HG03521 (cell line): ENCODE results near the gene TUT1.
"Not testable (repeated sequence)": the region's sequence is repeated elsewhere in the genome, so short reads cannot be mapped to it uniquely, and the experiment has no call there.

Source experiments
- ATAC-seq: cut with Tn5 transposase; IDR thresholded peaks from one replicate; pipeline ENCODE4 v1.9.1; 2021; ENCODE audit warnings: mild to moderate bottlenecking, moderate library complexity; ENCODE audit not compliant: unreplicated experiment

The TUT1 gene

DNA sequence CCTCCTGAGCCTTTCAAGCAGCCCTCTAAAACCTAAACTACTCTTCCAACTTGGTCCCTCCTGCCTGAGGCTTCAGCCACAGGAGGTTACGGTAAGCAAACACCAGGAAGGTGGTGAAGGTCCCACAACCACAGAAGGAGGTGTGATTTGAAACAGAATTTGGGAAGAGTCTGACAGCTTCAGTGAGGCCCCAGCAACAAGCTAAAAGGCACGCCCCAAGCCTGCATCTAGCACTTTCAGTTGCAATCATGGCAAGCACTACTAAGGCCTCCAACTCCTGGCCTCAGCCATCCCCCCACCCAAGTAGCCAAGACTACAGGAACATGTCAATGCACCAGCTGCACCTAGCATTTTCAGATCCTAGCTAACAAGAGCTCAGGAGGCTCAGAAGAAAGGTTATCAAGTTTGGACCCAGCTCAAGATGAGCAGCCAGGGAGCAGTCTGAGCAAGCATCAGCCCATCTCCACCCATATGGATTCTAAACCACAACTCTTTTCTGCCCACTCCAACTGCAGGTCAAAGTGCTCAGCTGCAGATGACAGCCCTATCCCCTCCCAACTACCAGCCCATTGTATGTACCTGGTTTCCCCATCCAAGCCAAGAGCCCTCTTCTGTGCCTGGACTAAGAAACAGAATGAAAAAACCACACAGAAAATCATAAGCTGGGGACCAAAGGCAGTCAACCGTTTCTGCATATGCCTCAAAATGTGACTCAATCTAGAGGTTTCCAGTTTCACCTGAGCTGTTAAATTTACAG is 34.3 kb downstream of the TUT1 start:
- no peak for ATAC-seq

DNA sequence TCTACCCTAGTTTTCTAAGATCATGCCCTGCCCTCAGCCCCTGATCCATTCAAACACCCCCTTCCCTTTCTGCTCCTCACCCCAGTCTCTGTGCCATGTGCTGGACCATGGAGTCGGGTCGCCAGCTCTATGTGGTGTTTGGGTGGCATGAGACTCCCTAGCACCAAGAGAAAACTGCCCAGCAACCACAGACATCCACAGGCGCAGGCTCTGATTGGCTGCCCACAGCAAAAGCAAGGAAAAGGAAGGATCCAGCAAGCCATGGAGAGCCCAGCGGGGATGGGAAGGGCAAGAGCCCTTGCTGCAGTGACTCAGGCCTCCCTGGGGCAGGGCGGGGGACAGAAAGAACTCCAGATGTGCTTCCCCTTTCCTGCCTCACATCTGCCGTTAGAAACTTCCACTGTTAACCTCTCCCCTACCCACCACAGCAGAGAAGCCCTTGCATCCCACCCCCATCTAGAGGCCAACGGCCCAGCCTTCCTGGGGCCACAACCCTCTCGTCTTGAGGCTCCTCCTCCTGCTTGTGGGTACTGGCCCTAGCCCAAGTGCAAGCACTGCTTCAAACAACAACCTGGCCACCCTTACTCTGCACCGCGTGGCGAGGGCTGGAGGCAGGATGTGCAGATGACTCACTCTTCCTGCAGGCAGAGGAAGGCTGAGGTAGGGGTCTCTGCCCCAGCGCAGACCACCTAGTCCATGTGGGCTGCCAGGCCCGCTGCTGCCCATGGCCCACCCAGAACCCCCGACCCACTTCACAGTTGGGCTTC is 35.0 kb downstream of the TUT1 start:
- ATAC-seq: no peak

DNA sequence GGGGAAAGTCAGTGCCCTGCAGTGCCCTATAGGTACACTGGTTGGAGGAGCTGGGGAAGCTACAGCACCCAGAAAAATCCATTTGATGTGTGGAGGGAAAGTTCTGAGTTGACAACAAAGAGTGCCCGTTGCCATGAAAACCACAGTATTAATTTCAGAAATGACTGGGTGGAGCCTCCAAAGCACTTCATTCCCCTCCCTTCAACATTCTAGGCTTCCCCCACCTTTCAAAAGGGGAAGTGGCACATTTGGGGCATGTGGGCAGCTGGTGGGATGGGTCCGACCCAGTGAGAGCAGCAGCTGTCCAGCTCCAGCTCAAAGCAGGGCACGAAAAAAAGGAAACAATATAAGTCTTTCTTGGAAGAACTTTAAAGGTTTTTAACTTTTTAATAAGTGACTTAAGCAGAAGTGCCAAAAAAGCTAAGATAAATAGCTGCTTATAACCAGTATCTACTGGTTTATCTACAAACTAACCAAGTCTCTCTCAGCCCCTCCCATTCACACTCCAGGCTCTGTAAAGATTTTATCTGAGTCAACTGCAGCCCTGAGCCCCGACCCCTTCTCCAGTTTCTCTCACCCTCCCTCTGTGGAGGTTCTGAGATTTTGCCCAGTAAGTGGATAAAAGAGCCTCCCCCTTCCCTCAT is 35.7 kb downstream of the TUT1 start:
- peak; percentile 29 for ATAC-seq

DNA sequence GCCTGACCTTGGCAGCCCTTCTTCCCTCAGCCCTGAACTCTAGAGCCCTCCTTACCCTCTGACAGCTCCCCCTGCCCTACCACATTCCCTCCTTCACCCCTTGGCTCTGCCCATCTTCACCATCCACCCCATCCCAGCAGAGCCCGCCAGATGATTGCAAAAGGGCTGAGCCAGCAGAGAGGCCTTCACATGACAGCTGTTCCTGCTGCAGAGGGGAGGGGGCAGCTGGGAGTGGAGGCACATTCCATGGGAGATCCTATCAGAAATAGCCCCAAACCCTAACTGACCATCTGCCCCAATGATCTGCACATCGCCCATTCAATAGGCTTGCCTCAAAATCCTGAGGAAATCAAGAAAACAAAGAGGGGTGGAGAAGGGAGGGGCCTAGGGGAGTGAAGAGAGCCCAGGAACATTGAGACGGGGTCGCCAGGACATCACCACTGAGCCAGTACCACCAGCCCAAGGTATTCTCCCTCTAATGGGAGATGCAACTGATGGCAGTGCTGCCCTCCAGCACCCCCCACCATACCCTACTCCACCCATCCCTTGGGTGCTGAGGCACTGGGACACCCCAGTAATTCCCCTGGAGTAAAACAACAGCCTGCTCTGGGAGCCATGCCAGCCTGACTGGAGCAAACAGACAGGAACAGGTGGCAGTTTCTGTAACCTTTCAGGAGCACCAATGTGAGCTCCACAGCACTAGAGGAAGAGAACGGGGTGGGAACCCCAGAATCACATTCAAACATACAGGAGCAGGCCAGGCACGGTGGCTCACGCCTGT is 36.7 kb downstream of the TUT1 start:
- no peak for ATAC-seq

DNA sequence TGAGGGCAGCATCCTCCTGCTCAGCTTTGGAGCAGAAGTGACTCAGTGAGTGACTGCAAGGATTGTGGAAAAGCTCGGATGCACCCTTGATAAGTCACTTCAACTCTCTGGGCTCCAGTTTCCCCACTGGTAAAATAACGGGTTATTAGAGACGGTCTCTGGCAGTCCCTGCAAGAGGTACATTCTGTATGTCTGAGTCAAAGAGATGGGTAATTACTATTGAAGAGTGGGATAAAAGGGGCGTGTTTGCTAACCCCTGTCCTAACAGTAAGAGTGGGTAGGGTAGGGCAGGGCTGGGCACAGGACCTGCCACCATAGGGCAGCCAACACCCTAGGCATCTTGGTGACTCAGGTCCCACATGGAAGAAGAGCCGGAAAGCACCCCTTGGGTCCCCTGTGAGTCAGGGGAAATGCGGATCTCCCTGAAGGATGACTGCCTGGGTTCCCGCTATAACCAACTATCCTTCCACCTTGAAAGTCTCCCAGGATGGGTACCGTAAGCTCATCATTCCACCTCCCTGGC is 37.4 kb downstream of the TUT1 start:
- no peak for ATAC-seq

DNA sequence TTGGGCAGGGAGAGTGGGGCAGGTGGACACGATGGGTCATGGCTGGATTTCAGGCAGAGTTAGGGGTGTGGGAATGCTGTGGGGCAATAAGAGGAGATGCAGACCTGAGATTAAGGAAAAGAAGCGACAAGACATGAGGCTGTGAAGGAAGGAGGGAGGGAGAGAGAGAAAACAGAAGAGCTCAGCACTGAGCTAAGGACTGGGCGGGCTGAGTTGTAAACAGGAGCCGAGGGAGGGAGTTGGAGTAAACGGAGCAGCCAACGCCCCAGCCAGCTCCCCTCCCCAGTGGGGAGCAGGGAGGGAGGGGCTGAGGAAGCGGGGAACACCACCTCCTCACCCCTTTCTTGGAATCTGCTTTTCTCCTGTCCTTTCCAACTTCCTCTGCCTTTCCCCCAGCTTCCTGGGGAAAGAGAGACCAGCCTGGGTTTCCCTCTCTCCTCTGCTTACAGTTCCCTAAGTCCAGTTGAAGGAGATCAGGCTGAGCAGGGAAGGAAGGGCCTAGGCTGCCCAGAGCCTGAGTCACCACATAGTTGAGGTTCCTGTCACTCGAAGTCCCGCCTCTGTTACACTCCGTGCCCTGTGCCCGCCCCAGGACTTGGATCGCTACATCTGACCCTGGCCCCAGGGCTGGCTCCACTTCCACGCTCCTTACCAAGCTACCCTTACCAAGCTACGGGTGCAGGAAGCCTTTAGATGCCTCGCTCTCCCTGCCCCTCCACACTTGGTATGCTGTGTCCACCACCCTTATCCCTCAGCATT is 38.1 kb downstream of the TUT1 start:
- no peak for ATAC-seq

DNA sequence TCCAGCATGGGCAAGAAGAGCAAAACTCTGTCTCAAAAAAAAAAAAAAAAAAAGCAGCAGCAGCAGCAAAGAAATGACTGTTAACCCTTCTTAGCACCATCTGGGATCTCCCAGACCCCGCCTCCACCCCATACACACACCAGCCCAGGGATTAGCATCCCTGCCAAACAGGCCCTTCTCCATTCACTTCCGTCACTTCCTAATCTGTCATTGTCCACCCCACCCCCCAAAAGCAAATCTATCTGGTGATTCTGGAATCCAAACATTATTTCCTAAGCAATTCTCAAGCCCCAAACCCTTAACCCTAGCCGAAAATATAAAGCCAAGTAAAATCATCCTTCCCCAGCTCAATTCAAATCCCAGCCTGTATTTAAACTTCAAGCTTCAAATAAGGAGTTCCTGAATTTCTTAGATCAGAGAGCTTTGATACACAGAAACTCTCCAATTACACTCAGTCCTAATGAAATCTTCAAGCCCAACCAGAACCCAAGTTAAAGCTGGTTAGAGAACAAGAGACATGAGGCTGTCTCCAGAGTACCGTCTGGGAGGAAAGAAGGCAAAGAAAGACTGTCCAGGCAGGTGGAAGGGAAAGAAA is 38.7 kb downstream of the TUT1 start:
- ATAC-seq: no peak

DNA sequence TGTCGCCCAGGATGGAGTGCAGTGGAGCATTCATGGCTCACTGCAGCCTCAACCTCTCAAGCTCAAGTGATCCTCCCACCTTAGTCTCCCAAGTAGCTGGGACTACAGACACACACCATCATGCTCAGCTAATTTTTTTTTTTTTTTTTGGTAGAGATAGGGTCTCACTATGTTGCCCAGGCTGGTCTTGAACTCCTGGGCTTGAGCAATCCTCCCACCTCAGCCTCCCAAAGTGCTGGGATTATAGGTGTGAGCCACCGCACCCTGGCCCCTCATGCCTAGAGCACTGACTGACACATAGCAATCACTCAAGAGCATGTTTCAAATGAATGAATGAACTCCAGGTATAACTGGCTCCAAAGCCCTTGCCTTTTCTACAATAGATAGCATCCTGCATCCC is 40.8 kb downstream of the TUT1 start:
- not testable (repeated sequence) for ATAC-seq

DNA sequence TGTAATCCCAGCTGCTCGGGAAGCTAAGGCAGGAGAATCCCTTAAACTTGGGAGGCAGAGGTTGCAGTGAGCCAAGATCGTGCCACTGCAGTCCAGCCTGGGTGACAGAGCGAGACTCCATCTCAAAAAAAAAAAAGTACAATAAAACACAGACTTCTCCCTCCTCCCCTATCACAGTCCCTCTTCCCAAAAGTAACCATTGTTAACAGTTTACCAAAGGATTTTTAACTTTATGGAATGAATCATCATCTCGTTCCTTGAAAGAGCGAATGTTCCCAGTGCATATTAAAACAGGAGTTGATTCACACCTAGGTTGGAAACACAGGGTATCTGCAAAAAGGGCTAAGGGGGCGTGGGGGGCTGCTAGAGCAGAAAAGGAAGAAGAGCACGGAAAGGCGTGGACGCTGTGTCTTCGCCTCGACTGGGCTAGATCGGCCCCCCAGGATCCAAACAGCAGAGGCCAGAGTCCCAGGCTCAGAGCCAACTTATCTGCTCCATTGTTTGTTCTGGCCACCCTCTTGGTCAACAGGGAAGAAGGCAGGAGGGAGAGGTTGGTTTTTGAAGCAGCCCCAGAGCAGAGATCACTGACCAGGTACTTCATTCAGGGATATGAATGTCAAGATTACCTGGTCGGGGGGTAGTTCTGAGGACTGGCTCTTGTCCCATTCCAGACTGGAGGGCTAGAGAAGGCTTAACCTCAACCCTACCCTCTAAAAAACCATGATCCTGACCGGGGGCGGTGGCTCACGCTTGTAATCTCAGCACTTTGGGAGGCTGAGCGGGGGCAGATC is 42.6 kb downstream of the TUT1 start:
- ATAC-seq: no peak

DNA sequence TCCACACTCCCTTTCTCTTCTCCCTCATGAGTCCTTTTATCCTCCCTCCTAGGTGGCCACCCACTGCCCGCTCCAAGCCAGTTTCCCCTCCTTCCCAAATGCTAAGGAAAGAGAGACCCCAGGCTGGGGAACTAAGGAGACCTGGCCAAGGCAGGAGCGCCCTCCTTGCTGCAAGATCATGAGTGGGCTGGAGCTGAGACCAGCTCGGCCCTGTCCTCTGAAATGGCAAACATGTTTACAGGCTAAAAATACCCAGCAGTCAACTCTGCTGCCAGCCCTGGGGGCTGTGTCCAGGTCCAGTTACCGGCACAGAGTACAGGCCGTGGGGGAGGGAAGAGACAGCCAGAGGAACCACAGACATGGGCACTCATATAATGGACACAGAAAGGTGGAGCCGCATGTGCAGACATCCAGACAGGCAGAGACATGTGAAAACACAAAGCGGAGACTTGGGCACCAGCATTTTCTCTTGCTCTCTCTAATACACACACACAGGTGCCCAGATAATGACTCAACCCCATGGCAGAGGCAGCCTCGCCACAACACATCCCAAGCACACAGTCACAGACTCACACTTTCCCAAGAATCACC is 43.5 kb downstream of the TUT1 start:
- no peak for ATAC-seq

DNA sequence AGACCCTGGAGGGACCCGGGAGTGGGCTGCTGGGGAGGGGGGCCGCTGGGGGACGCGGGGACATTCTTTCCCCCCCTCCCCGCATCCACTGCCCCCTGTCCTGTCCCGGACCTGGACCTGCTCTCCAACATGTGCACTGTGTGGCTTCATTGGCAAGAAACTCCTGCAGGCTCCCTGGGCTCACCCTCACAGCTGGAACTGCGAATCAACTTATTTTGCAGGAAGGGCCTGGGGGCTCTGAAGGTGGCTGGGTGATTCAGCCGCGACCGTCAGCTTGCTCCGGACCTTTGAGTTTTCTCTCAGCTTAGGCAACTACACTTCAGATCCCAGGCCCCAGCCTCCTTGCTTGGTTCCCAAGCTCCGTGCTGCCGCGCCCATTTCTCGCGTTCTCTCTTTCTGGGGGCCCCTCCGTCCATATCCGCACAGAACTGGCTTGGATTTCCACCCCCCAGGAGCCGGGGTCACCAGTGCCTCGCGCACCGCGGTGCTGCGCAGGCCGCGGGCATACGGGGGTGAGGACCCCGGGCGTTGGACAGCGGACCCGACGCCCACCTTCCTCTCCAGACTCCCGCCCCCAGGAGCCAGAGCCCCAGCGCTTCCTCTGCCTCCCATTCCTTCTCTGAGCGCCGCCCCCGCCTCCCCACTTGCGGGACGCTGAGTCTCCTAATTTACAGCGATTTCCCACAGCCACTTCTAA is 44.2 kb downstream of the TUT1 start:
- no peak for ATAC-seq

DNA sequence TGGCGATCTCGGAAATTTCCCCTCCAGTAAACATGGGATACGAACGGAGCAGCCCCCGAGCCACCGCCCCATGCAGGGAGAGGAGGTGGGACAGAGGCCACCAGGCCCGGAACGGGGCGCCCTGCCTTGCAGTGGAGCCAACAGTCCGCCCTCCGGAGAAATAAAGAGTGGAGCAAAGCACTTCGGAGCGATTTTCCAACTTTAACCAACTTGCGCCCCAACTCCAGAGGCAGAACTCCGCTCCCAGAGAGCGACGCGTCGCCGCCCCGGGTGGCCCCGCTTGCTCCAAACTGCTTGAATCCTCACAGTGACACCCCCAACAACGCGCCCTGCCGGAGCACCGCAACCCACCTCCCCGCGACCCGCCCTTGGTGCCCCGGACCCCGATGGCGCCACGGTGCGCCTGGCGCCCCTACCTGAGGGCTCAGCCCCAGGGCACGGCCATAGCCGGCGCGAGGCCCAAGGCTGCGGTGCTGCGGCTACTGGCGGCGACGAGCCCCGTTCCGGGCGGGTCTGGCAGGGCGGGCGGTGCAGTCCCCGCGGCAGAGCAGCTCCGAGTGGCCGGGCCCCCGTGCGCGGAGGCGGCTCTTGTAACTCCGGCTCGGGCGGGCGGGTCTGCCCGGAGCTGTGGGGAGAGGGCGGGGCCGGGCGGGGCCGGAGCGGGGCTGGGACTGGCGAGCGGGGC is 44.9 kb downstream of the TUT1 start, which contains the start of gene AHNAK:
TSS of gene AHNAK (minus strand) at position 563 of the 685 bp plus-strand sequence. CDS start 10,708 bp downstream, outside the sequence.
- no peak for ATAC-seq

DNA sequence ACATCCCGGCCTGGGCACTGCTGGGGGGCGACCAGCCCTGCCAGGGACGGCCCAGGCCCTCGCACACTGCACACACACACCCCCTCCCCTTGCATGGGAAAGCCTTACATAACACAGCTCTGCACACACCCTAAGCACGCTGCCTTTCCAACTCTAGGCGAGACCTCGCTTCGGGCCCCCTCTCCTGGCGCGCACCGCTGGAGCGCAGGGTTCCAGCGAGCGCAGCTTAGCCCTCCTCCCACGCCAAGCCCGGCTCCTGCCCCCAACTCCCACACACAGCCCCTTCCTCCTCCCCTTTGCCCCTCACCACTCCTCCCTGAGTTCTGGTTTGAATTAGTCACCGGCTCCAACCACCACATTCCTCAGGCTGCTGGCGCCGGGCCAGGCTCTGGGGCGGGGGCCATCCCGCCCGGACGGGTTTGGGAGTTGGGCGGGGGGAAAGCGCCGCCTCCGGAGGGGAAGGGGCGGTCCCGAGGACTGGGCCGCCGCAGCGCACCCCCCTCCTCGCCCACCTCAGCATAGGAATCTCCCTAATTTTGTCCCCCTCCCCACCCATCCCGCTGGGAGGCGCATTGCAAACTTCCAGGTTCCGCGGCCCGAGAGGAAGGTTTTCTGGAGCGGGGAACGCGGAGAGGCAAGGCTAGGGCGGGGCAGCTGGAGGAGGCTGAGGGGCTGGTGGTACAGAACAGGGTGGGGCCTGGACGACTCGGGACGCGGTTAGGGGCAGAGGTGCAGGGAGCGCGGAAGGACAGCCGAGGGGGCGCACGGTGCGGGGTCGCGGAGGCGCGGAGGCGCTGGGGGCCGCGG is 45.7 kb downstream of the TUT1 start:
- no peak for ATAC-seq

DNA sequence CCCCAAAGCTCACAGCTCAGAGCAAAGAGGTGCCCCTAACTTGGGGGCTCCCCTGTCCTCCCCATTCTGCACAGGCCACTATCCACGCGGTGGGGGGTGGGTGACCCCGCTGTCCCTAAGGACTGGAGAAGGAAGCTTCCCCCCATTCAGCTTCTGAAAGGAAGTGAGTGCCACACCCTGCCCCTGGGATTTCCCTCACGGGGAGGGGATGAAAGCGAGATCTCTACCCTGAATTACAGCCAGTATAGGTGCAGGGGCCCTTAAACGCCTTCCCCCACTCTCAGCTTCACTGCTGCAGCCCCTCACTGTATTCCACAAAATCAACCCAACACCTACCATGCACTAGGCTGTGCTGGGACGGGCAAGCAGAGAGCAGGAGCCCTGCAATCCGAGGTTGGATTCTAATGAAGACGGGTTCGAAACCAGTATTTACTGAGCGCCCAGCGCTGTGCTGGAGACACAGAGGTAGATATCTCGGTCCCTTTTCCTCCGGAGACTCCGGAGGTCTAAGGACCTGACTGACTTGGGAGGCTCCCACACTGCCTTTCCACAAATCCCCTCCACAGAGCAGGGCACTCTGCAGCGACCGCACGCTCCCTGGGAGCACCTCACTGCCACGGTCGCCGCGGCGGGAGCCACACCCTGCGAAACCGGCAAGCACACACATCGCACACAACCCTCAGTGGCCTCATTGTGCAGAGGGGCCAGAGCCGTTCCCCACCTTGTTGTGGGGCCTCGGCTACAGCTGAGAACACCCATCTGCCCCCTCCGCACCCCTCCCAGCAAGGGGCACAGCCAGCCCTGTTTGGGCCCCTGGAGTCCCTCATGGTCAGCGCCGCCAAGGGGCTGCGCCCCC is 46.5 kb downstream of the TUT1 start:
- ATAC-seq: no peak

DNA sequence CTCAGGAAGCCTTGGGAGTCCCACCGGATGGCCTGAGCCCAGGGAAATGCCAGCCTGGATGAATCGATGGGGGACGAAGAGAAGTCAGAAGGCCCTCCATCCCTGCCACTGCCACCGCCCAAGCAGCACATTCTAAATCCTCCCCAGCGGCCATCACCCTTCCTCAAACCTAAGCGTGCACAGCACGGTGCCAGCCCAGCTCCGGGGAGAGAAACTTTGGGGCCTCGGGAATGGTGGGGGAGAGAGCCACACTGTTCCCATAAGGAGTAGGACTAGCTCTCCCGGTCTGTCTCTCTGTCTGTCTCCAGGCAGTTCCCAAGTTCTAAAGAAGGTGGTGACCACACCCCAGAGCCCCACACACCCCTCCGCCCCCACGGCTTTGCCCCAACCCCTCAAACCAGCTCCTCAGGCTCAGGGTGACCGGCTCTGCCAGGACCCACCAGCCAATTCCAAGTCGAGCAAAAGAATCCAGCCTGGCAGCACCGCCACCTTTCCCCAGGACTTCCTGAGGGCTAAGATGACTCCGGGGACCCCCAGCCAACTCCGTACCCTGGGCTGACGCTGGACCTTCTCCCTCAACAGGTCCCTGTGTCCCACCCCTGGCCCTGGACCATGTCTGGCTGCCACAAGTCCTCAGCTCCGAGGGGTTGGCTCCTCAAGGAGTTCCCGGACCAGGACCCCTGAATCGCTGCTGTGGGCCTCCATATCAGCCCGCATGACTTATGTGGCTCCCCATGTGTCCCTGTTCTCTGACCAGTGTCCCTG is 47.5 kb downstream of the TUT1 start:
- ATAC-seq: no peak
